Erythroblast (primary cell): ENCODE data around the gene GPR18.

Source experiments
- GATA1 ChIP-seq: IDR thresholded peaks from 2 replicates; pipeline ENCODE4 v1.6.1; 2011; ENCODE audit warnings: low read depth, mild to moderate bottlenecking, control low read depth, low read length, moderate library complexity
- POLR2A ChIP-seq: IDR thresholded peaks from 2 replicates; pipeline ENCODE4 v1.6.1; 2011; ENCODE audit warnings: mild to moderate bottlenecking, low read length

GRCh38 chr13:99208185-99208584, 50.0 kb downstream of the GPR18 start:
- TF ChIP-seq POLR2A (no peak), GATA1 (no peak)
